CD4-positive, alpha-beta T cell (primary cell): ENCODE data around the gene ESRRG. TPM values are rescaled to one million over a fixed set of nuclear protein-coding genes. Genes with fewer than 3 reads are reported as not detected.

Experiments used
- ATAC-seq: fragments of 200-7000 bp; cut with Tn5 transposase; one replicate; pipeline ENCODE4 v1.10.0; 2022; ENCODE audit warnings: mild to moderate bottlenecking; ENCODE audit not compliant: poor library complexity
- CTCF ChIA-PET: fragments of 350-600 bp; sonication (Branson Sonifier 250); formaldehyde crosslinking; loops from one replicate; lab custom pipeline; 2021; ENCODE audit warnings: antibody characterized with exemption, inconsistent platforms; lab: Charles Lee
- POLR2A ChIA-PET: fragments of 350-600 bp; sonication (Branson Sonifier 250); formaldehyde crosslinking; loops from one replicate; lab custom pipeline; 2021; ENCODE audit warnings: antibody characterized with exemption, inconsistent platforms; lab: Charles Lee
- DNase-seq, 14 experiments: peaks; one replicate each; pipeline ENCODE4 v3.0.0-alpha.2; 2013 to 2020; ENCODE audit warnings: mixed read lengths in 2 of 14
- H3K27ac ChIP-seq, 2 donors: one replicate each; pipeline versions ENCODE4 v1.5.1 to v1.7.0; 2013; ENCODE audit warnings: low read length in 2 of 2, low read depth in 1 of 2, mild to moderate bottlenecking in 1 of 2
- H3K27me3 ChIP-seq, 2 experiments: 1 replicate in 1 of 2; 2 replicates in 1 of 2; pipeline versions ENCODE4 v1.6.1 to v1.7.0; 2013; ENCODE audit warnings: low read length in 2 of 2, control low read depth in 1 of 2, mild to moderate bottlenecking in 1 of 2, moderate library complexity in 1 of 2; ENCODE audit not compliant: insufficient read depth in 2 of 2, control insufficient read depth in 1 of 2
- H3K36me3 ChIP-seq: one replicate; pipeline ENCODE4 v1.6.1; 2013; ENCODE audit warnings: low read length, control low read depth; ENCODE audit not compliant: insufficient read depth
- H3K4me1 ChIP-seq: one replicate; pipeline ENCODE4 v1.6.1; 2013; ENCODE audit warnings: low read length, control low read depth; ENCODE audit not compliant: insufficient read depth
- H3K4me3 ChIP-seq: one replicate; pipeline ENCODE4 v1.5.1; 2013; ENCODE audit warnings: mild to moderate bottlenecking, low read length, moderate library complexity
- H3K9me3 ChIP-seq, 2 experiments: 1 replicate in 1 of 2; 2 replicates in 1 of 2; pipeline versions ENCODE4 v1.6.1 to v1.7.0; 2013; ENCODE audit warnings: low read length in 2 of 2, mild to moderate bottlenecking in 2 of 2, control low read depth in 1 of 2, moderate library complexity in 1 of 2; ENCODE audit not compliant: control insufficient read depth in 1 of 2, insufficient read depth in 1 of 2
- H3K27ac Mint-ChIP-seq: one replicate; pipeline ENCODE4 v1.8.0; 2020; ENCODE audit warnings: mixed read lengths
- H3K27me3 Mint-ChIP-seq: one replicate; pipeline ENCODE4 v1.8.0; 2021; ENCODE audit warnings: mixed read lengths
- H3K36me3 Mint-ChIP-seq: one replicate; pipeline ENCODE4 v1.8.0; 2021; ENCODE audit warnings: low read depth, mixed read lengths
- H3K4me1 Mint-ChIP-seq: one replicate; pipeline ENCODE4 v1.8.0; 2021; ENCODE audit warnings: low read depth, mixed read lengths
- H3K4me3 Mint-ChIP-seq: one replicate; pipeline ENCODE4 v1.8.0; 2020; ENCODE audit warnings: mild to moderate bottlenecking, mixed read lengths
- H3K9me3 Mint-ChIP-seq: one replicate; pipeline ENCODE4 v1.8.0; 2020; ENCODE audit warnings: mixed read lengths
- CTCF ChIP-seq: fragments of 200-600 bp; IDR thresholded peaks from one replicate; pipeline ENCODE4 v1.8.0; 2022; ENCODE audit warnings: antibody characterized with exemption, mild to moderate bottlenecking
- intact Hi-C, 2 experiments: fragments of 100-400 bp; cut with DNase I in 1 of 2; cut with micrococcal nuclease in 1 of 2; formaldehyde crosslinking; loops; one replicate each; pipeline versions ENCODE4 v1.15.1 to v1.9.0; 2023 to 2025; cut with DNase I, micrococcal nuclease
- total RNA-seq, 174 experiments: library from RNA in 2 of 174; stranded (reverse) in 2 of 174; gene quantifications; one replicate each; pipeline ENCODE4 v1.2.3 and lab custom pipeline; 2021 to 2026

The ESRRG gene
- total RNA-seq, 2 experiments from 2014 or later, result not detected

GRCh38 chr1:216476341-216476740 is 246.9 kb downstream of the ESRRG start:
- Mint-ChIP-seq H3K9me3 (peaks cover 9% of the 10 kb centered on the region), H3K27ac (no peak overlapping the region), H3K36me3 (no peaks in the 10 kb centered on the region), H3K4me3 (no peak overlapping the region), H3K4me1 (no peaks in the 10 kb centered on the region), H3K27me3 (no peaks in the 10 kb centered on the region)
- H3K9me3 ChIP-seq, result peaks cover 0 to 4% of the 10 kb centered on the region in 2 experiments
- no peaks in the 10 kb centered on the region for H3K4me1 ChIP-seq
- H3K27ac ChIP-seq, result no peak overlapping the region
- H3K4me3 ChIP-seq, result no peak overlapping the region
- no peak for ATAC-seq
- no peak for TF ChIP-seq CTCF
- no peak for DNase-seq
- H3K27me3 ChIP-seq, result no peaks in the 10 kb centered on the region
- intact Hi-C loops, result no loop called here
- no peaks in the 10 kb centered on the region for H3K36me3 ChIP-seq
- ChIA-PET CTCF (no interaction called here), POLR2A (no interaction called here)

- no peak for ATAC-seq
- POLR2A ChIA-PET, result no interaction called here
- Histone ChIP-seq H3K36me3 (no peaks in the 10 kb centered on the region), H3K27me3 (no peaks in the 10 kb centered on the region), H3K27ac (no peak overlapping the region), H3K4me3 (no peak overlapping the region), H3K9me3 (peaks cover 0 to 4% of the 10 kb centered on the region in 2 experiments), H3K4me1 (no peaks in the 10 kb centered on the region)
- no peak for TF ChIP-seq CTCF
- no peaks in the 10 kb centered on the region for H3K4me1 Mint-ChIP-seq
- H3K4me3 Mint-ChIP-seq, result no peak overlapping the region
- H3K27me3 Mint-ChIP-seq, result no peaks in the 10 kb centered on the region
- peaks cover 3% of the 10 kb centered on the region for H3K9me3 Mint-ChIP-seq
- no peak overlapping the region for H3K27ac Mint-ChIP-seq
- intact Hi-C loops, result no loop called here
- DNase-seq, result no peak
- CTCF ChIA-PET, result no interaction called here
- H3K36me3 Mint-ChIP-seq, result no peaks in the 10 kb centered on the region
Observed at GRCh38 chr1:216475659-216476276, 247.5 kb downstream of the ESRRG start.

GRCh38 chr1:216466162-216466801 is 256.9 kb downstream of the ESRRG start:
- ChIA-PET POLR2A (interaction anchor here (1.2 kb wide), 1 partner anchor 127 kb away, joined by 3 read pairs; no protein-coding TSS in a partner anchor), CTCF (no interaction called here)
- H3K36me3 ChIP-seq, result no peaks in the 10 kb centered on the region
- no peaks in the 10 kb centered on the region for H3K27me3 ChIP-seq
- Mint-ChIP-seq H3K4me3 (no peak overlapping the region), H3K9me3 (peaks cover 5% of the 10 kb centered on the region), H3K27me3 (no peaks in the 10 kb centered on the region), H3K27ac (no peak overlapping the region), H3K4me1 (no peaks in the 10 kb centered on the region), H3K36me3 (no peaks in the 10 kb centered on the region)
- H3K4me1 ChIP-seq, result no peaks in the 10 kb centered on the region
- H3K27ac ChIP-seq, result no peak overlapping the region
- no peak for TF ChIP-seq CTCF
- H3K4me3 ChIP-seq, result no peak overlapping the region
- no peak for DNase-seq
- H3K9me3 ChIP-seq, result peaks cover 0 to 6% of the 10 kb centered on the region in 2 experiments
- intact Hi-C loops, result no loop called here
- no peak for ATAC-seq
